Transverse colon (tissue), 3 donors: ENCODE results near the gene LTA4H.

Source experiments
- CTCF ChIP-seq, 5 experiments: fragments of 200-600 bp in 3 of 5; fragments of 450-650 bp in 2 of 5; sonication (generic) in 3 of 5; IDR thresholded peaks; 1 replicate in 2 of 5; 2 replicates in 3 of 5; pipeline ENCODE4 v1.5.1; 2016 to 2017; ENCODE audit warnings: antibody characterized with exemption in 5 of 5, inconsistent platforms in 3 of 5, mild to moderate bottlenecking in 2 of 5, moderate library complexity in 1 of 5
- EP300 ChIP-seq: sonication (generic); formaldehyde crosslinking; IDR thresholded peaks from one replicate; pipeline ENCODE4 v1.6.1; 2017; ENCODE audit warnings: antibody characterized with exemption, low read depth

- TF ChIP-seq CTCF (IDR thresholded peaks at IDR 0.05) (no peak), EP300 (no peak)
Observed at GRCh38 chr12:95997276-95997675, 38.1 kb downstream of the LTA4H start.
